ENCODE measurements around the gene TEAD1.

TEAD1 gene

DNA sequence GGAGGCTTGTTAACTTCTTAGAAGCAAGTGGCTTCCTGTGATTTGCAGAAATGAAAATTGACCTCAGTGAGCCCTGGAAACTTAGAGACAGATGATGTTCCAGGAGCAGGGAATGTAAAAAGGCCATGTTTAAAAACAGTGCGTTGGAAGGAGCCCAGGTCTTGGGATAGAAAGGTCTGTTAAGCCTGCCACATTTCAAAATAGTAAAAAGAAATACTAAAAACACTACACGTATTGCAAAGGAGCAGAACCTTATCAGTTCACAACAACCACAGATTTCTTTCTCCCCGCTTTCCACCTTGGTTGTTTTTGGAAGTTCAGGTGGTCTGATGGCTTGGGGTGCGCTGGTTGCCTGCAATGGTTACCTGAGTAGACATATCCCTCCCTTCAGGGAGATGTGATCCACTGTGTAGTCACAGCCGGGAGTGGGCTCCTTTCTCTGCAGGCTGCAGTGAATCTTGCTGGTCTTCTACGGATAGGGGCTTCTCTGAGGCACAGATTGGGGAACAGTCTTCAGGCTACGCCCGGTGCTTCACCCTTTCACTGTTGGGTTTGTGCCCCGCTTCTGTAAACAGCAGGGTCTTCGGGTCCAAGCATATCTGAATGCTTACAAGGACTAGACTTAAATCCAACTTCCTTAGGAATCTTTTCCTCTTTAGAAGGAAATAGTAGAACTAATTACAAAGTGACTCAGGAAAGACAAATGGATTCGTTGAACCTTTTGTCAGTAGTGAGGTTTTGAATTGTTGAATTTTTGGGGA lies 1.9 kb downstream of the TEAD1 start:
- Histone ChIP-seq H3K4me3 (ENCODE audit: severe bottlenecking) (peak overlapping the region; percentile 92), H3K9me3 (ENCODE audit: severe bottlenecking) (no peaks in the 10 kb centered on the region), H3K4me1 (ENCODE audit: insufficient read depth, poor library complexity, severe bottlenecking) (peaks cover 33% of the 10 kb centered on the region), H3K27ac (ENCODE audit: poor library complexity, severe bottlenecking) (peak overlapping the region; percentile 84), H3K27me3 (ENCODE audit: insufficient read depth, poor library complexity, severe bottlenecking) (no peaks in the 10 kb centered on the region), H3K36me3 (ENCODE audit: low read depth) (peaks cover 39% of the 10 kb centered on the region)
- DNase-seq (ENCODE audit: low spot score): no peak
- ATAC-seq (ENCODE audit: low read depth): peak; percentile 26
- TF ChIP-seq, protein P1, sequence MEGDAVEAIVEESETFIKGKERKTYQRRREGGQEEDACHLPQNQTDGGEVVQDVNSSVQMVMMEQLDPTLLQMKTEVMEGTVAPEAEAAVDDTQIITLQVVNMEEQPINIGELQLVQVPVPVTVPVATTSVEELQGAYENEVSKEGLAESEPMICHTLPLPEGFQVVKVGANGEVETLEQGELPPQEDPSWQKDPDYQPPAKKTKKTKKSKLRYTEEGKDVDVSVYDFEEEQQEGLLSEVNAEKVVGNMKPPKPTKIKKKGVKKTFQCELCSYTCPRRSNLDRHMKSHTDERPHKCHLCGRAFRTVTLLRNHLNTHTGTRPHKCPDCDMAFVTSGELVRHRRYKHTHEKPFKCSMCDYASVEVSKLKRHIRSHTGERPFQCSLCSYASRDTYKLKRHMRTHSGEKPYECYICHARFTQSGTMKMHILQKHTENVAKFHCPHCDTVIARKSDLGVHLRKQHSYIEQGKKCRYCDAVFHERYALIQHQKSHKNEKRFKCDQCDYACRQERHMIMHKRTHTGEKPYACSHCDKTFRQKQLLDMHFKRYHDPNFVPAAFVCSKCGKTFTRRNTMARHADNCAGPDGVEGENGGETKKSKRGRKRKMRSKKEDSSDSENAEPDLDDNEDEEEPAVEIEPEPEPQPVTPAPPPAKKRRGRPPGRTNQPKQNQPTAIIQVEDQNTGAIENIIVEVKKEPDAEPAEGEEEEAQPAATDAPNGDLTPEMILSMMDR (IDR thresholded peaks at IDR 0.05; ENCODE audit: poor library complexity, severe bottlenecking): no peak

- ATAC-seq (ENCODE audit: low read depth): peak; percentile 10; the same call in 1 of the 3 replicates
- Histone ChIP-seq H3K9me3 (ENCODE audit: severe bottlenecking) (no peaks in the 10 kb centered on the region), H3K27me3 (ENCODE audit: insufficient read depth, poor library complexity, severe bottlenecking) (no peaks in the 10 kb centered on the region), H3K27ac (ENCODE audit: poor library complexity, severe bottlenecking) (peak overlapping the region; percentile 84), H3K36me3 (ENCODE audit: low read depth) (peaks cover 43% of the 10 kb centered on the region), H3K4me1 (ENCODE audit: insufficient read depth, poor library complexity, severe bottlenecking) (peaks cover 35% of the 10 kb centered on the region), H3K4me3 (ENCODE audit: severe bottlenecking) (peak overlapping the region; percentile 92)
- TF ChIP-seq, protein P1 (IDR thresholded peaks at IDR 0.05; ENCODE audit: poor library complexity, severe bottlenecking): no peak
- no peak for DNase-seq (ENCODE audit: low spot score)
Measured at GRCh38 chr11:12677131-12677530, 2.9 kb downstream of the TEAD1 start.

- DNase-seq (ENCODE audit: low spot score): no peak
- H3K36me3 ChIP-seq (ENCODE audit: low read depth): peaks cover 43% of the 10 kb centered on the region
- peaks cover 35% of the 10 kb centered on the region for H3K4me1 ChIP-seq (ENCODE audit: insufficient read depth, poor library complexity, severe bottlenecking)
- H3K27me3 ChIP-seq (ENCODE audit: insufficient read depth, poor library complexity, severe bottlenecking): no peaks in the 10 kb centered on the region
- peak overlapping the region; percentile 92 for H3K4me3 ChIP-seq (ENCODE audit: severe bottlenecking)
- H3K9me3 ChIP-seq (ENCODE audit: severe bottlenecking): no peaks in the 10 kb centered on the region
- H3K27ac ChIP-seq (ENCODE audit: poor library complexity, severe bottlenecking): peak overlapping the region; percentile 84
- ATAC-seq (ENCODE audit: low read depth): no peak
- TF ChIP-seq, protein P1 (IDR thresholded peaks at IDR 0.05; ENCODE audit: poor library complexity, severe bottlenecking): no peak
Measured at GRCh38 chr11:12678092-12678491, 3.9 kb downstream of the TEAD1 start.

DNA sequence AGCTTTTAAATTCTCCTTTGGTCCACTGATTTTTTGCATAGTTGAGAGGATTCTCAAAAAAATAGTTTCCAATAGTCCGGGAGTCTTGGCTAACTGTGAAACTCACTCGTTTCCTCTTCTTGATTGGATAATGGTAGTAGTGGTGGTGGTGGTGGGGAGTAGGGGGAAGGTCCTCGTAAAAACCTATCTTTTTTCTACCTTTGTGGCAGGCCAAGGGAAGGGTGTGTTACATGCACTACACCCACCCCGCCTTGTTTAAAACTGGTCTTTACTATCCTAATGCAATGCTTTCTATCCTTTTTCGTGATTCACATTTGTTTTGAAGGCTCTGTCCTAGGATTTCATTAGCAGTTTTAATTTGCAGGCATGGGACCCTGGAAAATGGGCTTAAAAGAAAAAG lies 4.8 kb downstream of the TEAD1 start:
- ATAC-seq (ENCODE audit: low read depth) (no peak), DNase-seq (ENCODE audit: low spot score) (no peak)
- Histone ChIP-seq H3K9me3 (ENCODE audit: severe bottlenecking) (no peaks in the 10 kb centered on the region), H3K27ac (ENCODE audit: poor library complexity, severe bottlenecking) (peak overlapping the region; percentile 84), H3K4me3 (ENCODE audit: severe bottlenecking) (no peak overlapping the region), H3K36me3 (ENCODE audit: low read depth) (peaks cover 43% of the 10 kb centered on the region), H3K4me1 (ENCODE audit: insufficient read depth, poor library complexity, severe bottlenecking) (peaks cover 44% of the 10 kb centered on the region), H3K27me3 (ENCODE audit: insufficient read depth, poor library complexity, severe bottlenecking) (no peaks in the 10 kb centered on the region)
- TF ChIP-seq, protein P1 (IDR thresholded peaks at IDR 0.05; ENCODE audit: poor library complexity, severe bottlenecking): no peak

DNA sequence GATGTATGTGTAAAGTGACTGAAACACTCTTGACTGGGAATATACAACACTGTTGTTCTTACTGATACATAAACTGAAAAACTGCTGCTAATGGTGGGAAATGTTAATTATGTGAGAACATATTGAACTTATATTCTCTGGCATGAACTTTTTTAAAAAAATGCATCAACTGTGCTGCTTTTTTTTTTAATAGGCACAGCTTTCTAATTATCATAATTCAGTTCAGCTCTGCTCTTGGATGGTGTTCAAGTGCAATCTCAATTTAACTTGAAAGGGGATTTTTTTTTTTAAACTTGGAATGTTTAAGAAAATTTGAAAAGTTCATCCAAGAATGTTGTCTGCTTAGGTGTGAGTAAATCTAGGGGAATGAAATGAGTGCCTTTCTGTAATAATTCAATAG lies 5.2 kb downstream of the TEAD1 start:
- H3K36me3 ChIP-seq (ENCODE audit: low read depth): peaks cover 43% of the 10 kb centered on the region
- H3K9me3 ChIP-seq (ENCODE audit: severe bottlenecking): no peaks in the 10 kb centered on the region
- H3K4me1 ChIP-seq (ENCODE audit: insufficient read depth, poor library complexity, severe bottlenecking): peaks cover 48% of the 10 kb centered on the region
- ATAC-seq (ENCODE audit: low read depth): no peak
- TF ChIP-seq, protein P1 (IDR thresholded peaks at IDR 0.05; ENCODE audit: poor library complexity, severe bottlenecking): no peak
- H3K27me3 ChIP-seq (ENCODE audit: insufficient read depth, poor library complexity, severe bottlenecking): no peaks in the 10 kb centered on the region
- peak overlapping the region; percentile 84 for H3K27ac ChIP-seq (ENCODE audit: poor library complexity, severe bottlenecking)
- no peak overlapping the region for H3K4me3 ChIP-seq (ENCODE audit: severe bottlenecking)
- no peak for DNase-seq (ENCODE audit: low spot score)
